Activated T-cell treated with anti-CD3 and anti-CD28 coated beads, Interleukin-2, amount 50 U/mL, for 72 hours (primary cell): ENCODE results near the gene REEP3. TPM values are rescaled to one million over a fixed set of nuclear protein-coding genes. Genes with fewer than 3 reads are reported as not detected.

Experiments
- ATAC-seq, 2 donors: fragments of 150-1000 bp; cut with Tn5 transposase; replicated peaks in 1 of 2; 2 replicates each; pipeline ENCODE4 v1.10.0; 2021; ENCODE audit warnings: moderate library complexity in 2 of 2, mild to moderate bottlenecking in 1 of 2
- DNase-seq, 2 donors: peaks; one replicate each; pipeline ENCODE4 v3.0.0; 2021 to 2022; ENCODE audit warnings: mixed read lengths in 1 of 2
- H3K27ac Mint-ChIP-seq: one replicate; pipeline ENCODE4 v1.8.0; 2022; ENCODE audit warnings: mild to moderate bottlenecking, moderate library complexity, mixed read lengths
- H3K27me3 Mint-ChIP-seq: one replicate; pipeline ENCODE4 v1.8.0; 2022; ENCODE audit warnings: low read depth, mixed read lengths
- H3K36me3 Mint-ChIP-seq, 2 donors: one replicate each; pipeline ENCODE4 v1.8.0; 2022; ENCODE audit warnings: mixed read lengths in 2 of 2, mild to moderate bottlenecking in 1 of 2; ENCODE audit not compliant: insufficient read depth in 2 of 2
- H3K4me1 Mint-ChIP-seq: one replicate; pipeline ENCODE4 v1.8.0; 2022; ENCODE audit warnings: low read depth, mixed read lengths
- H3K4me3 Mint-ChIP-seq, 2 donors: one replicate each; pipeline ENCODE4 v1.8.0; 2022; ENCODE audit warnings: mild to moderate bottlenecking in 2 of 2, mixed read lengths in 2 of 2, moderate library complexity in 2 of 2
- H3K9me3 Mint-ChIP-seq, 2 donors: one replicate each; pipeline ENCODE4 v1.8.0; 2022; ENCODE audit warnings: mixed read lengths in 2 of 2
- total RNA-seq, 2 donors: library from RNA; stranded (reverse); gene quantifications; one replicate each; pipeline ENCODE4 v1.2.3, GENCODE V29; 2022

Gene REEP3
- total RNA-seq, 2 donors from 2014 or later = 19.0 to 22.1 TPM

- no peak overlapping the region for H3K4me3 Mint-ChIP-seq
- H3K4me1 Mint-ChIP-seq = no peaks in the 10 kb centered on the region
- H3K9me3 Mint-ChIP-seq = no peaks in the 10 kb centered on the region
- H3K36me3 Mint-ChIP-seq = peaks cover 0 to 3% of the 10 kb centered on the region in 2 donors
- ATAC-seq (no peak), DNase-seq (no peak)
- H3K27ac Mint-ChIP-seq = no peak overlapping the region
- H3K27me3 Mint-ChIP-seq = no peaks in the 10 kb centered on the region
Measured at GRCh38 chr10:63619426-63619825, 98.2 kb downstream of the REEP3 start.

DNA sequence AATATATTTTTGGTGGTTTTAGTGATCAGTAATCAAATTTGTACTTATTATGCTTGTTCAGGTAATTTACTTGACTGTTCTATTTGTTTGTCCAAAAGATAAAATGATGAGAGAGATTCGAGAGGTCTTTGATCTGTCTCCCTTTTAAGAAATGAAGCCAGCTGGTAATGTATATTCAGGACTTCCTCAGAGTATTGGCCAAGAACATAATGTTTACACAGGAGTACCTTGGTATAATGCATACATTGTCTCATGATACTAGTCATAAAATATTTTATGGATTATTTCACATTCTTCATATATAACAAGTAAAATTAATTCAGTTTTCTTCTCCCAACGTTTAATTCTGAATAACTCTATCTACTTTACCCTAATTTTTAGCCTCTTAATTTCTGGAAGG is 100.9 kb downstream of the REEP3 start:
- no peaks in the 10 kb centered on the region for H3K27me3 Mint-ChIP-seq
- DNase-seq = no peak
- no peak overlapping the region for H3K27ac Mint-ChIP-seq
- peaks cover 0 to 3% of the 10 kb centered on the region in 2 donors for H3K36me3 Mint-ChIP-seq
- H3K4me1 Mint-ChIP-seq = no peaks in the 10 kb centered on the region
- H3K4me3 Mint-ChIP-seq = no peak overlapping the region
- no peak for ATAC-seq
- H3K9me3 Mint-ChIP-seq = no peaks in the 10 kb centered on the region

DNA sequence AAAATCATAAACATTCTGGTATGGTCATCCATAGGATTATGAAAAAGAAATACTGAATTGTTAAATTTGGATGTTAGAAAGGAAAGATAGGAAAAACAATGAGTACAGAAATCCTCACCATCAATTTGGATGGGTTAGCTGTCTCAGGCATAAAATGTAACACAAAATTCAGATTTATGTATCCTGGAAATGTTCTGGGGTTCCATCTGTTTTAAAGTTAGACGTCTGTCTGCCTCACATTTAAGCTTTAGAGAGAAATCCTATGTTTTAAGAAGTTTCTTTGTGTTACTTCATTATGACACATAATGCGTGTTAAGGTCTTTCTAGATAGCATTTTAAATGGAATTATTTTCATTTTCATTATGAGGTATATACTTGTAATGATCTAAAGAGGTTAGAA is 103.5 kb downstream of the REEP3 start:
- H3K36me3 Mint-ChIP-seq = no peaks in the 10 kb centered on the region
- no peak for ATAC-seq
- H3K27me3 Mint-ChIP-seq = no peaks in the 10 kb centered on the region
- H3K9me3 Mint-ChIP-seq = no peaks in the 10 kb centered on the region
- no peak for DNase-seq
- no peak overlapping the region for H3K4me3 Mint-ChIP-seq
- no peak overlapping the region for H3K27ac Mint-ChIP-seq
- H3K4me1 Mint-ChIP-seq = peaks cover 19% of the 10 kb centered on the region

- peak overlapping the region; percentile 45 for H3K27ac Mint-ChIP-seq
- no peaks in the 10 kb centered on the region for H3K36me3 Mint-ChIP-seq
- peaks cover 12% of the 10 kb centered on the region for H3K27me3 Mint-ChIP-seq
- DNase-seq (no peak), ATAC-seq (no peak)
- H3K4me3 Mint-ChIP-seq = no peak overlapping the region
- H3K4me1 Mint-ChIP-seq = peaks cover 31% of the 10 kb centered on the region
- H3K9me3 Mint-ChIP-seq = no peaks in the 10 kb centered on the region
Measured at GRCh38 chr10:63627396-63627795, 106.2 kb downstream of the REEP3 start.

DNA sequence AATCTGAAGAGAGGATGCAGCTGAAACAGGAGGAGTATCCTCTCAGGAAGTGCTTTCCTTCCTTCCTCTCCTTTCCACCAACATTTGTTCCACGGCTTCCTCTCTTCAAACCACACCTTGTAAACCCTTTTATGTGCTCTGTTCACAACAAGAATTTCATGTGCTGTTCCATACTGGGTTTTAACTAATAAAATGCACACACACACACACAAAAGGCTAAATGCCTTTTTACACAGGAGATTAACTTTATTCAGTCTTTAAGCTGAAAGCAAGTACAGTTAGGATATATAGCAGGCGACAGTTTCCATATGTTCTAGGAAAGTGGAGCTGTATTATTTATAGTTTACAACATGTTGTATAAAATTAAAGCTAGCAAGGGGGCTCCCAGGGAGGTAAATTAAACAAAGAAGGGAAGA is 106.7 kb downstream of the REEP3 start:
- no peaks in the 10 kb centered on the region for H3K9me3 Mint-ChIP-seq
- peak overlapping the region; percentile 45 for H3K27ac Mint-ChIP-seq
- DNase-seq (no peak), ATAC-seq (no peak)
- peaks cover 31% of the 10 kb centered on the region for H3K4me1 Mint-ChIP-seq
- no peaks in the 10 kb centered on the region for H3K36me3 Mint-ChIP-seq
- peaks cover 14% of the 10 kb centered on the region for H3K27me3 Mint-ChIP-seq
- peak overlapping the region in 1 of 2 donors; percentile 49 for H3K4me3 Mint-ChIP-seq

DNA sequence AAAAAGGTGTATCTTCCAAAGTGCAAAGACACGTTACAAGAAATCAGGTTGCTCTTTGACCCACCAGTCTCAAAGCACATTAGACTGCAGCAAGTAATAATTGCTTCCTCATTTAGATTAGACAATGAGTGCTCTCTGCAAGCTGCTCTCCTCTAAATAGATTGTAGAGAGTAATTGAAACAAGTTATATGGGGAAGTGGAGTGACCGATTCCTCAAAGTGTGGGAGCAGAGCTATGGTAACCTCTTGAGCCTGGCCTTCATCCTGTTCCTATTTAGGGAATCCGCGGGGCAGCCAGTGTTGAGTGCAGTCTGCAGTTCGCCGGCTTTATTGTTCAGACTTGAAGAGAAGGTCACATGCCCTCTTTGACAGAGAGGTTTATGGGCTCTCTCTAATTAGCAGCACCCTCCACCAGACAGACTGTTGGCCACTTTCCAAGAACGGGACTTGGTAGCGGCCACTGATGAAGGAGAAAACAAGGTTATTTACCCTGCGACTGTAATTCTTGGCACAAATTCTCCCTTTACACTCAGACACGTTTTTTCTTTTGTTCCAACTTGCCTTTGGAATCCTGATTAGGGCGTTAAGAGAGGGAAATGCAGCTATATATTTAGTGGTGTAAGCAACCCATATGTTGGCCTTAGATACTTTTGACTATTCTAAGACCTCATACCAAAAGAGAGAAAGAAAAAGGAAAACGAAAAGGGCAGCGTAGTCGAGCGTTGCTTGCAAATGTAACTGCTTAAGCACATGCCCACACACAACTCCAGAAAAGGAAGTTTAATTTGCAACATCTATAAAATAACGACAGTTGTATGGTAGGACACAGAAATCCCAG is 107.5 kb downstream of the REEP3 start:
- no peaks in the 10 kb centered on the region for H3K9me3 Mint-ChIP-seq
- H3K27ac Mint-ChIP-seq = peak overlapping the region; percentile 79
- no peaks in the 10 kb centered on the region for H3K36me3 Mint-ChIP-seq
- ATAC-seq (peak in 1 of 2 donors; percentile 3), DNase-seq (no peak)
- peaks cover 33% of the 10 kb centered on the region for H3K4me1 Mint-ChIP-seq
- peak overlapping the region; percentile 93 for H3K4me3 Mint-ChIP-seq
- peaks cover 14% of the 10 kb centered on the region for H3K27me3 Mint-ChIP-seq

DNA sequence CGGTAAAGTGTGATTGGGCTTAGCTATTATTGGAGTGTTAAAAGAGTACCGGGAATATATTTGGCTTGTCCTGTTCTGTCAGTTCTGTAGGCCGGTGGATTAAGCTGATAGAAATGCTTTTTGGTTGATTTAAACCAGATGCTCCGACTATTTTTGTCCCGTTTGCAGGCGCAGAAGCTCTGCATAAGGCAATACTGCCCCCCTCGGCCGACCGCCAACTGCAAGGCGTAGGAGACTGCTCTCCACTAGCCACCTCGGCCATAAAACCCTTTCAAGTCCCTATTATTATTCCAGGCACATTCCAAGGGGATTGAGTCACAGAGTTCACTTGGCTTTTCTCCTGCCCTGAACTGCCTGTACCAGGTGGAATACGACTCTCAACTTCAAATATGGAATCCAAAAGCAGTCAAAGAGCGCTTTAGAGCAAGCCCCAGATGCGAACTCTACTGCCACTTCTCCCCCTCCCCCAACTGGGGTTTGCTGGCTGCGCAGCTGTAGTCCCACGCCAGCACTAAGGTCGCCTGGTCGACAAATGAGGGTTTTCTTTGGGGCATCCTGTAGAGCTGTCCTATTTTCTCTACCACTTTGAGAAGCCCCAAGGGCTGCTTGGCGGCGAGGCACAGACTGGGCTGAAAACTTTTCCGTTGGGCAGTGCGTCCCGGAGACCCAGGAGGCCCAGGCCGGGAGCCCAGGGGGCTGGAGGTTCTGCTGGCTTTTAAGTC is 108.3 kb downstream of the REEP3 start:
- Mint-ChIP-seq H3K27ac (peak overlapping the region; percentile 94), H3K27me3 (peaks cover 14% of the 10 kb centered on the region), H3K4me1 (peaks cover 41% of the 10 kb centered on the region), H3K36me3 (no peaks in the 10 kb centered on the region), H3K9me3 (no peaks in the 10 kb centered on the region), H3K4me3 (peak overlapping the region; percentile 93)
- ATAC-seq (peak; percentile 73), DNase-seq (peak; percentile 84 to 89)

DNA sequence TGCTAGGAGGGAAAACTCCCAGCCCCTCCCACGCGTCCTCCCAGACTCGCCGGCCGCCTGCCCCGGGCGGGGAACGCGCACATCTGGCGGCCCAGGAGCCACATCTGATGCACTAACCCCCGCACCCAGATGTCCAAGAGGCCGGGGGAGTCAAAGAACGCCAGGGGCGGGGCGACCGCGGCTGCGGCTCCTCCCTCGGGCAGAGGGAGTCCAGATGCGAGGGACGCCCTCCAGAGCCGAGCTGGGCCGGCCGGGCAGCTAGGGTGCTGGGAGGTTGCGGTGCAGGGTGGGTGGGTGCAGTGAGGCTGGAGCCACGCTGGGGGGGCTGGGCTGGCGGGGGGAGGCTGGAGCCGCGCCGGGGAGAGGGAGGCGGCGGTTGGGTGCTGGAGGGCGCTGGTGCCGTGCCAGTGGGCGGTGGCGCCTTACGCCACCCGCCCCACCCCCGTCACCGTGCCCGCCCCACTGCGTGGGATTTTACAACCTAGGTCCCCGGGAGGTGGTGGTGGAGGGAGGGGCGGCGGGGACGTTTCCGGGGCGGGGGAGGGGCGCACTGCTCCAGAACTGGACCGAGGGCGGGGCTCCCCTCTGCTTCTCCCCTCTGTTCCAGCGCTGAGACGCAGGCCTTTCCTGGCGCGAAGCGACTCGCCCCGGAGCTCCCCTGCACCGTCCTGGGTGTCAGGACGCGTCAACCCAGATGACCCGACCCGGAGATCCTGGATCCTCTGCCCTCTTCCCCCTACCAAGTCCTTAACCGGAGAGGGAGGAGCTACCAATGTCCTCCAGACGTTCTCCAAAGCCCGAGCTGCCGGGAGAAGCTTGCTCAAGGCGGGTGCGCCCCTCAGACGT is 109.1 kb downstream of the REEP3 start:
- Mint-ChIP-seq H3K9me3 (no peaks in the 10 kb centered on the region), H3K27ac (peak overlapping the region; percentile 38), H3K27me3 (peaks cover 18% of the 10 kb centered on the region), H3K4me1 (peaks cover 43% of the 10 kb centered on the region), H3K36me3 (no peaks in the 10 kb centered on the region), H3K4me3 (peak overlapping the region; percentile 93 to 94)
- ATAC-seq (peak; percentile 75 to 76), DNase-seq (peak; percentile 78 to 83)

DNA sequence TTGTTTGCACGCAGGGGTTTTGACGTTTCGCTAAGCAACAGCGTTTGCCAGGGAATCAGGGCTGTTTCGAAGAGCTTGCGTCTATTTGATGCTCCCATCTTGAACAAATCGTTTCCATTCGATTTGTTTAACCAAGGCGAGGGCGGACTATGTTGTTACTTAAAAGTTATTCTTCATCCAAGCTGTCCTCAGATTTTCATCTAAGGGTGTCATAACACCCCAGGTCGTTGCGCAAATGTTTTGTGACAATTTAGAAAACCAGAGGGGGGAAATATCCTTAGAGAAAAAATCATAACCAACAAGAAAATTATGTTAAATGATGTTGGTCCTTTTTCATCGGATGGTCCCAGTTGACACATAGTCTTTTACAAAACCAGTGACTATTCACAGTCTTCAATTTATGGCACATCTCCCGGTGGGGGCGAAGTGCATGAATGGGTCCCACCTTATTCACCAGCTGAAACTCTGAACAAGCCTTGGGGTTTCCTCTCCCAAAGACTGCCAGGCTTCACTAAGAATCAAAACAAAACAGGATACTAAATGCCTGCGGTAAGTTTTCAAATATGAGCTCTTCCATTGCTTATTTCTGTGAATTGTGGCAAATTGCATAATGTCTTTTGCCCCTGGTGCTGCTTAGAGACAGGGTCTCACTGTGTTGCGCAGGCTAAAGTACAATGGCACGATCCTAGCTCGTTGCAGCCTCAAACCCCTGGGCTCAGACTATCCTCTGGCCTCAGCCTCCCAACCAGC is 109.9 kb downstream of the REEP3 start:
- Mint-ChIP-seq H3K9me3 (no peaks in the 10 kb centered on the region), H3K4me3 (peak overlapping the region; percentile 93 to 94), H3K36me3 (no peaks in the 10 kb centered on the region), H3K27ac (peak overlapping the region; percentile 45), H3K27me3 (peaks cover 18% of the 10 kb centered on the region), H3K4me1 (peaks cover 43% of the 10 kb centered on the region)
- DNase-seq = no peak
- ATAC-seq = no peak

DNA sequence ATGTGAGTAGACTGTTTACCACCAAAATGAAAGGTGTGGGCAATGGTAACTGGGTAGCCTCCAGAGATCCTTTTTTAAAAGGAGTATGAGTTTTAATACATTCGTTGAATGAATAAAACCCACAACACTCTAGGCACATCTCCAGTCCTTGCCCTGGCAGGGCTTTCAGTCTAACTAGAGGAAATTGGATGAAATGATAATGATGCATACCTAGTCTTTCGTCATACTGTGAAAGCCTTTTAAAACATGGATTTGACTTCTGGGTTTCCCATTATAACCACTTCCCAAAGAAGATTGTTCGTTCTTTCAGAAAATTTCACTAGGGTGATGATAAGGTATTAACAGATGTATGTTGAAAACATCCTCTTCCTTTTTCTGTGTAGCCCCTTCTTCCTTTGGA is 110.8 kb downstream of the REEP3 start:
- DNase-seq (no peak), ATAC-seq (no peak)
- Mint-ChIP-seq H3K27me3 (peaks cover 18% of the 10 kb centered on the region), H3K27ac (no peak overlapping the region), H3K36me3 (no peaks in the 10 kb centered on the region), H3K4me3 (no peak overlapping the region), H3K4me1 (peaks cover 43% of the 10 kb centered on the region), H3K9me3 (no peaks in the 10 kb centered on the region)

GRCh38 chr10:63633677-63634487 is 112.7 kb downstream of the REEP3 start:
- no peak for DNase-seq
- peaks cover 18% of the 10 kb centered on the region for H3K27me3 Mint-ChIP-seq
- H3K27ac Mint-ChIP-seq = no peak overlapping the region
- H3K9me3 Mint-ChIP-seq = no peaks in the 10 kb centered on the region
- no peak overlapping the region for H3K4me3 Mint-ChIP-seq
- H3K36me3 Mint-ChIP-seq = no peaks in the 10 kb centered on the region
- peaks cover 32% of the 10 kb centered on the region for H3K4me1 Mint-ChIP-seq
- no peak for ATAC-seq
